IMR-90 (cell line): ENCODE results near the gene IL22RA1. TPM values are rescaled to one million over a fixed set of nuclear protein-coding genes. Genes with fewer than 3 reads are reported as not detected.
A peak's percentile ranks its signal among the peaks of the same experiment; 100 is the strongest.

Experiments
- ATAC-seq: fragments of 200-7000 bp; cut with Tn5 transposase; 2 replicates; pipeline ENCODE4 v1.9.1; 2020; ENCODE audit warnings: low read depth, mild to moderate bottlenecking, moderate library complexity
- BruUV-seq: library from RNA; stranded (reverse); fragments of 400-500 nt; replicated peaks from 2 replicates; lab custom pipeline; 2021; lab: Mats Ljungman, UMichigan
- CTCF ChIA-PET: fragments of 300-600 bp; formaldehyde crosslinking; extraction: SDS; loops from one replicate; lab custom pipeline; 2021; ENCODE audit warnings: antibody characterized with exemption; lab: Yijun Ruan, JAX
- POLR2A ChIA-PET: fragments of 300-600 bp; sonication (Branson Sonifier 250); formaldehyde crosslinking; loops from one replicate; lab custom pipeline; 2022; ENCODE audit warnings: antibody characterized with exemption; ENCODE audit not compliant: unreplicated experiment; lab: Charles Lee
- DNase-seq: peaks from one replicate; pipeline ENCODE4 v3.0.0; 2013
- H2AFZ ChIP-seq: replicated peaks from 2 replicates; pipeline ENCODE3; 2013; ENCODE audit warnings: low read length, mild to moderate bottlenecking; ENCODE audit not compliant: poor library complexity
- H2AK5ac ChIP-seq: 2 replicates; pipeline ENCODE4 v1.6.1; 2013; ENCODE audit warnings: low read depth, low read length, inconsistent platforms
- H2AK9ac ChIP-seq: replicated peaks from 2 replicates; pipeline ENCODE3; 2013; ENCODE audit warnings: mild to moderate bottlenecking, low read depth, low read length, moderate library complexity; ENCODE audit not compliant: poor library complexity
- H2BK120ac ChIP-seq: 2 replicates; pipeline ENCODE4 v1.6.1; 2013; ENCODE audit warnings: low read depth, low read length, inconsistent platforms
- H2BK15ac ChIP-seq: 3 replicates; pipeline ENCODE4 v1.6.1; 2013; ENCODE audit warnings: low read depth, low read length, inconsistent platforms
- H2BK20ac ChIP-seq: 2 replicates; pipeline ENCODE4 v1.6.1; 2013; ENCODE audit warnings: low read depth, mild to moderate bottlenecking, inconsistent platforms, low read length, moderate library complexity
- H2BK5ac ChIP-seq: 2 replicates; pipeline ENCODE4 v1.6.1; 2013; ENCODE audit warnings: mild to moderate bottlenecking, low read depth, low read length, inconsistent platforms; ENCODE audit not compliant: poor library complexity, severe bottlenecking
- H3K14ac ChIP-seq: replicated peaks from 2 replicates; pipeline ENCODE4 v1.6.1; 2013; ENCODE audit warnings: low read depth, low read length, inconsistent platforms
- H3K18ac ChIP-seq: 2 replicates; pipeline ENCODE4 v1.6.1; 2013; ENCODE audit warnings: low read depth, low read length, control low read depth
- H3K23ac ChIP-seq: 2 replicates; pipeline ENCODE4 v1.6.1; 2013; ENCODE audit warnings: low read depth, low read length, inconsistent platforms
- H3K27ac ChIP-seq: 2 replicates; pipeline ENCODE4 v1.5.1; 2013; ENCODE audit warnings: mild to moderate bottlenecking, control low read depth, low read length; ENCODE audit not compliant: insufficient read depth
- H3K27me3 ChIP-seq: 2 replicates; pipeline ENCODE4 v1.6.1; 2013; ENCODE audit warnings: low read length; ENCODE audit not compliant: control insufficient read depth, insufficient read depth
- H3K36me3 ChIP-seq: 2 replicates; pipeline ENCODE4 v1.6.1; 2013; ENCODE audit warnings: low read length, mixed read lengths; ENCODE audit not compliant: control insufficient read depth, insufficient read depth
- H3K4ac ChIP-seq: 2 replicates; pipeline ENCODE4 v1.6.1; 2013; ENCODE audit warnings: low read depth, low read length, inconsistent platforms
- H3K4me1 ChIP-seq: 2 replicates; pipeline ENCODE4 v1.6.1; 2013; ENCODE audit warnings: low read length, mixed read lengths; ENCODE audit not compliant: control insufficient read depth, insufficient read depth
- H3K4me2 ChIP-seq: 2 replicates; pipeline ENCODE4 v1.6.1; 2013; ENCODE audit warnings: low read depth, mild to moderate bottlenecking, control low read depth, low read length, moderate library complexity
- H3K4me3 ChIP-seq: 2 replicates; pipeline ENCODE4 v1.5.1; 2013; ENCODE audit warnings: low read depth, mild to moderate bottlenecking, control low read depth, low read length, moderate library complexity; ENCODE audit not compliant: insufficient read depth
- H3K56ac ChIP-seq: 2 replicates; pipeline ENCODE4 v1.6.1; 2013; ENCODE audit warnings: low read length, inconsistent platforms; ENCODE audit not compliant: insufficient read depth; ENCODE audit errors: extremely low read depth
- H3K79me1 ChIP-seq, 2 experiments: 2 replicates each; pipeline ENCODE4 v1.6.1; 2013; ENCODE audit warnings: low read length in 2 of 2, inconsistent platforms in 1 of 2, low read depth in 1 of 2
- H3K9ac ChIP-seq: 2 replicates; pipeline ENCODE4 v1.6.1; 2013; ENCODE audit warnings: low read depth, low read length, control low read depth
- H3K9me1 ChIP-seq: 2 replicates; pipeline ENCODE4 v1.6.1; 2013; ENCODE audit warnings: low read length, inconsistent platforms; ENCODE audit not compliant: insufficient read depth
- H3K9me3 ChIP-seq: 2 replicates; pipeline ENCODE4 v1.6.1; 2013; ENCODE audit warnings: low read length; ENCODE audit not compliant: control insufficient read depth, insufficient read depth
- H4K20me1 ChIP-seq: 2 replicates; pipeline ENCODE4 v1.6.1; 2013; ENCODE audit warnings: low read length, inconsistent platforms; ENCODE audit not compliant: insufficient read depth
- H4K5ac ChIP-seq: 2 replicates; pipeline ENCODE4 v1.6.1; 2013; ENCODE audit warnings: mild to moderate bottlenecking, low read depth, low read length, control low read depth
- H4K8ac ChIP-seq, 2 experiments: 2 replicates each; pipeline ENCODE4 v1.6.1; 2013; ENCODE audit warnings: low read depth in 2 of 2, low read length in 2 of 2, control low read depth in 1 of 2, inconsistent platforms in 1 of 2
- H4K91ac ChIP-seq: 2 replicates; pipeline ENCODE4 v1.6.1; 2013; ENCODE audit warnings: low read depth, low read length, inconsistent platforms; ENCODE audit not compliant: insufficient read depth
- CEBPB ChIP-seq: IDR thresholded peaks from 2 replicates; pipeline ENCODE4 v1.6.1; 2012; ENCODE audit warnings: low read depth, low read length, improper control_type of control experiment
- CHD1 ChIP-seq: IDR thresholded peaks from 2 replicates; pipeline ENCODE4 v1.6.1; 2012; ENCODE audit warnings: low read depth, low read length, improper control_type of control experiment
- ELK1 ChIP-seq: fragments of 150-350 bp; IDR thresholded peaks from 2 replicates; pipeline ENCODE4 v1.6.1; 2016; ENCODE audit warnings: low read depth, mild to moderate bottlenecking, low read length, moderate library complexity, borderline replicate concordance
- MXI1 ChIP-seq: IDR thresholded peaks from 2 replicates; pipeline ENCODE4 v1.6.1; 2012; ENCODE audit warnings: low read depth, mild to moderate bottlenecking, low read length, moderate library complexity, borderline replicate concordance
- NFE2L2 ChIP-seq: fragments of 150-350 bp; IDR thresholded peaks from 2 replicates; pipeline ENCODE4 v1.6.1; 2016; ENCODE audit warnings: low read depth, mild to moderate bottlenecking, low read length
- POLR2A ChIP-seq: IDR thresholded peaks from 2 replicates; pipeline ENCODE4 v1.6.1; 2012; ENCODE audit warnings: mild to moderate bottlenecking, low read depth, low read length
- RAD21 ChIP-seq: IDR thresholded peaks from 2 replicates; pipeline ENCODE4 v1.6.1; 2012; ENCODE audit warnings: low read length, improper control_type of control experiment
- USF2 ChIP-seq: fragments of 150-350 bp; IDR thresholded peaks from 2 replicates; pipeline ENCODE4 v1.6.1; 2017; ENCODE audit warnings: mild to moderate bottlenecking, antibody characterized with exemption, low read length, low read depth
- WGBS, 2 experiments: methylation state at CpG; one replicate each; pipeline versions ENCODE4 v1.1.5 to v1.1.7; 2013; ENCODE audit warnings: missing lambda C conversion rate in 2 of 2; ENCODE audit not compliant: insufficient read length in 1 of 2; ENCODE audit errors: extremely low coverage in 2 of 2; 5-methylcytosine and 5-hydroxymethylcytosine counted together
- dilution Hi-C: fragments of 300-500 bp; cut with HindIII; formaldehyde crosslinking; loops from one replicate; pipeline ENCODE4 v1.14.3; 2018; ENCODE audit warnings: low sequenced_read_pairs; ENCODE audit not compliant: unreplicated experiment
- in situ Hi-C: fragments of 300-500 bp; cut with MboI; formaldehyde crosslinking; loops from 3 replicates; pipeline ENCODE4 v1.14.3; 2019; ENCODE audit warnings: low sequenced_read_pairs, inconsistent platforms, mixed read lengths
- intact Hi-C: fragments of 100-400 bp; cut with micrococcal nuclease; formaldehyde crosslinking; loops from 2 replicates; pipeline ENCODE4 v1.10.0; 2022
- polyA plus RNA-seq, 3 experiments: library from polyadenylated mRNA; depleted of rRNA; stranded (reverse); fragments of >200 nt; gene quantifications; 2 replicates each; pipeline ENCODE4 v1.2.3, GENCODE V29; 2012; ENCODE audit warnings: low replicate concordance in 1 of 3
- total RNA-seq: library from RNA; depleted of rRNA; stranded (reverse); fragments of >200 nt; gene quantifications from 2 replicates; pipeline ENCODE4 v1.2.3, GENCODE V29; 2012

Gene IL22RA1
- total and polyA plus RNA-seq, 2 of the 4 experiments (the other 2 are of a cell fraction) = not detected

- TF ChIP-seq USF2 (no peak), NFE2L2 (no peak), CEBPB (no peak), MXI1 (no peak), POLR2A (no peak), ELK1 (no peak), CHD1 (no peak), RAD21 (no peak)
- intact Hi-C loops = loop anchor here (5.0 kb wide), 1 partner anchor 44 kb away; no protein-coding TSS in a partner anchor
- WGBS, 2 experiments = 65% methylated on average over 5 of the region's 10 CpGs; no CpG with 5 or more reads in 1 of the 2 experiments
- Histone ChIP-seq H3K36me3 (no peaks in the 10 kb centered on the region), H3K9ac (no peak overlapping the region), H2BK120ac (no peak overlapping the region), H3K4me1 (peaks cover 5% of the 10 kb centered on the region), H3K27ac (no peak overlapping the region), H4K8ac (no peak overlapping the region), H2BK15ac (no peak overlapping the region), H2AK9ac (no peak overlapping the region), H4K20me1 (no peaks in the 10 kb centered on the region), H3K79me1 (no peaks in the 10 kb centered on the region), H4K91ac (no peak overlapping the region), H3K4me3 (no peak overlapping the region), H2BK5ac (no peak overlapping the region), H3K23ac (no peak overlapping the region), H3K4ac (no peak overlapping the region), H4K5ac (no peak overlapping the region), H2AFZ (peak overlapping the region; percentile 58), H3K18ac (no peak overlapping the region), H3K9me3 (no peaks in the 10 kb centered on the region), H3K14ac (no peak overlapping the region), H2AK5ac (no peak overlapping the region), H3K56ac (no peak overlapping the region), H3K9me1 (peaks cover 5% of the 10 kb centered on the region; the same call in 1 of the 2 replicates), H3K4me2 (no peak overlapping the region), H2BK20ac (no peak overlapping the region), H3K27me3 (peaks cover 55% of the 10 kb centered on the region)
- in situ Hi-C loops = no loop called here
- ChIA-PET POLR2A (no interaction called here), CTCF (interaction anchor here (0.6 kb wide), 2 partner anchors 238 to 774 kb away, joined by 3 read pairs; no protein-coding TSS in a partner anchor)
- dilution Hi-C loops = no loop called here
- no TSS peak for BruUV-seq
- DNase-seq (no peak), ATAC-seq (no peak)
Observed at GRCh38 chr1:24152631-24153494, 9.9 kb upstream of the IL22RA1 start.
